Ureter (tissue), 1 donor: ENCODE measurements around the gene C16orf54. TPM values are rescaled to one million over a fixed set of nuclear protein-coding genes. Genes with fewer than 3 reads are reported as not detected.
A peak's percentile ranks its signal among the peaks of the same experiment; 100 is the strongest.
"Not testable (repeated sequence)": the region's sequence is repeated elsewhere in the genome, so short reads cannot be mapped to it uniquely, and the experiment has no call there.

Experiments
- DNase-seq: peaks from one replicate; pipeline ENCODE4 v3.0.0-alpha.2; 2020; ENCODE audit warnings: low spot score
- total RNA-seq: library from RNA; stranded (reverse); gene quantifications from one replicate; pipeline ENCODE4 v1.2.4, GENCODE V29; 2023
- donor health status: DM: yes; HTN: yes; CAD: no.

C16orf54 gene
- total RNA-seq, 1 donor from 2014 or later: 1.6 TPM

DNA sequence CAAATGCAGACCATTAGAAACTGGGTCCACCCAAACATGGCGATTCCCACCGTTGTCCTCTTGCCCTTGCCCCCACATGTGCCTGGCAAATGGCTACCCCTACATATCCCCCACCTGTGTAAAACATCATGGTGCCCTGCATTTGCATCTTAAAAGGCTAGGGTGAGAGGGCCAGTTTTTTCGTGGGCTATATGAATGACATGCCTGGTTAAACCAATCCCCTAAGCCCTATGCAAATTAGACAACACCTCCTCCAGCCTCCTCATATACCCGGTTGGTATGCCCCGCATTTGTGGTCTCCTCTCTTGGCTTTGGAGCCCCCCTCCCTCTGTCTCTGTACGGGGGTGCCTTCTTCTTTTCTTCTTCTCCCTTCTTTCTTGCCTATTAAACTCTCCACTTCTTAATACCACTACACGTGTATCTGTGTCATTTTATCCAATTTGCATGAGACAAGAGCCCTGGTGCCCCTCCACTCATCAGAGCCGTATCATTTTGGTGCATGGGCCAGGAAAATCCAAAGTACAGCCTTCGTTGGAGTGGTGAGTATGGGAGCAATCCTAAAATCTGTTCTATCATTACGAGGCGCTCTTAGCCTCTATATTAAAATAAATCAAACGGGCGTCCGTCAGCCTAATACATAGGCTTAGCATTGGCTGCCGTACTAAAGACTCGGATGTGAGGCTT, 36.7 kb downstream of the C16orf54 start:
- no peak for DNase-seq

DNA sequence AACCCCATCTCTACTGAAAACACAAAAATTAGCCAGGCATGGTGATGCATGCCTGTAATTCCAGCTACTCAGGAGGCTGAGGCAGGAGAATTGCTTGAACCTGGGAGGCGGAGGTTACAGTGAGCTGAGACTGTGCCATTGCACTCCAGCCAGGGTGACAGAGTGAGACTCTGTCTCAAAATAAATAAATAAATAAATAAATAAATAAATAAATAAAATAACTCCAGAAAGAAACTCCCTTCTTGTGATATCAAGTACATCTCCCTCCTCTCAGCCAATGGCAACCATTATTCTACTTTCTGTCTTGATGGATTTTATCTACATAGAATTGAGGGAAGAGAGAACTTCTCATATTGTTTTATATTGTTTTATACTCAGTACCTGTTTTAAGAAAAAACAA, 38.6 kb downstream of the C16orf54 start:
- not testable (repeated sequence) for DNase-seq

DNA sequence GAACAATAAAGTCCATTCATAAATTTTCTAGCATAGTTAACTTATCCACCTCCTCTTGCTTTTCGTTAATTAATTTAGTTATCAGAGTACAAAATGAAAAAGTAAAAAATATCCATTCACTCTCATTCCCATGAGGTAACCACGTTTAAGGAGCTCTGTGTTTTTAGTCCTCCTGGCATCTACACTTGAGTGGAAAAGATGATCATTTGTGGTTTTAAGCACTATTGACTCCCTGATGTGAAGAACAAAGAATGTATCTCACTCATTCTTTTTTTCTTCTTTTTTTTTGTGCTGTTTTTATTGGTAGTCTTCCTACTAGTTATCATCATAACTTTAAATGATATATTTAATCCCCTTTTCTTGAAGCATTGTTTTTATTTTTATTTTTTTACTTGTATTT, 40.8 kb downstream of the C16orf54 start:
- DNase-seq: no peak

DNA sequence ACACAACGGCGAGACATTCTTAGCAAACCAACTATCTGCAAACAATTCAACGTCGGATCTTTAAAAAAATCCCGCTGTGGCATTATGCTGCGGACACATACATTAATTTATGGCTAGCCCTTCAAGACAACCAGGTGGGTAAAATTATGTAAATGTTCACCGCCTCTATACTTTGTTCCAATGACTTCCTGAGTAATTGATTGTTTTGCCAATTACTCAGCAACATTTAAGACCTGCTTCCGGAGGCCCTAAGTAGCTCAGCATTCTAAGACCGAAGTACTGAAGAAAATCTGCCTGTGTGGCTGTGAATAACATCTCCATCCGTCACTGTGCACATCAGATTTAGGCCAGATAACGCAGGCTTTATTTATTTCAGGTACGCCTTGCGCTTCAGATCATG, 43.5 kb downstream of the C16orf54 start:
- no peak for DNase-seq

DNA sequence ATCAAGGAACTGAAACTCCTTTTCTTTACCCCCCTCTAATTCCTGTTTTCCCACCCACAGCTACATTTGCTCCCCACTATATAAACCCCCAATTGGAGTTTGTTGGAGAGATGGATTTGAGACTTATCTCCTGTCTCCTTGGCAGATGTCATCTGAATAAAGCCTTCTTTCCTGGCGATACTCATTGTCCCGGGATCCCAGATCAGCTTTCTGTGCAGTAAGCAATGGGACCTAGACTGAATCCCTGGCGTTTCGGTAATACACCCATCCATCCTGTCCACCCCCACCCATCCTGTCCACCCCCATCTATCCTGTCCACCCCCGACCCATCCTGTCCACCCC, 44.6 kb downstream of the C16orf54 start:
- no peak for DNase-seq

DNA sequence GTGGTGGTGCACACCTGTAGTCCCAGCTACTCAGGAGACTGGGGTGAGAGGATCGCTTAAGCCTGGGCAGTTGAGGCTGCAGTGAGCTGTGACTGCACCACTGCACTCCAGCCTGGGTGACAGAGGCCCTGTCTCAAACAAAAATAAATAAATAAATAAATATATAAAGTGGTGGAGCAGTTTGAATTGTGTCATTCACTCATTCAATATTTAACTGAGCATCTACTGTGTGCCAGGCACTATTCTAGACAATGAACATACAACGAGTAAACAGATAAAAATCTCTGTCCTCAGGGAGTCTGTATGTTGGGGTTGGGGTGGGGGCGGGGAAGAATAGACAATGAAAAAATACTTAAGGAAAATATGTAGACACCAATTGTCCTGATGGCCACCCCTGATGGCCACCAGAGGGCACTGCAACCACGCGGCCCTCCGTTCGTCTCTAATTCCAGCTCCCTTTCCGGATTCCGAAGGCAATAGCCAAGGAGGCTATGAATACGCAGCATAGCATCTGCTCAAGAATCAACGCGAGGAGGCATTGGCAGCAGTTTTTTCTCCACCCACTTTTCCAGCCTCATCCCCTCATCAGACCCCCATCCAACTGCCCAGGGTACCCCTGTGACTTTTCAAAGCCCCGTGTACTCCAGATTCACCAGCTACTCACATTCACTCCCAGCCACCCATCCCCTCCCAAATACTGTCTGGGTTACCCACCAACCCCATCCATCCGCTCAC, 45.4 kb downstream of the C16orf54 start:
- peak; percentile 80 for DNase-seq

DNA sequence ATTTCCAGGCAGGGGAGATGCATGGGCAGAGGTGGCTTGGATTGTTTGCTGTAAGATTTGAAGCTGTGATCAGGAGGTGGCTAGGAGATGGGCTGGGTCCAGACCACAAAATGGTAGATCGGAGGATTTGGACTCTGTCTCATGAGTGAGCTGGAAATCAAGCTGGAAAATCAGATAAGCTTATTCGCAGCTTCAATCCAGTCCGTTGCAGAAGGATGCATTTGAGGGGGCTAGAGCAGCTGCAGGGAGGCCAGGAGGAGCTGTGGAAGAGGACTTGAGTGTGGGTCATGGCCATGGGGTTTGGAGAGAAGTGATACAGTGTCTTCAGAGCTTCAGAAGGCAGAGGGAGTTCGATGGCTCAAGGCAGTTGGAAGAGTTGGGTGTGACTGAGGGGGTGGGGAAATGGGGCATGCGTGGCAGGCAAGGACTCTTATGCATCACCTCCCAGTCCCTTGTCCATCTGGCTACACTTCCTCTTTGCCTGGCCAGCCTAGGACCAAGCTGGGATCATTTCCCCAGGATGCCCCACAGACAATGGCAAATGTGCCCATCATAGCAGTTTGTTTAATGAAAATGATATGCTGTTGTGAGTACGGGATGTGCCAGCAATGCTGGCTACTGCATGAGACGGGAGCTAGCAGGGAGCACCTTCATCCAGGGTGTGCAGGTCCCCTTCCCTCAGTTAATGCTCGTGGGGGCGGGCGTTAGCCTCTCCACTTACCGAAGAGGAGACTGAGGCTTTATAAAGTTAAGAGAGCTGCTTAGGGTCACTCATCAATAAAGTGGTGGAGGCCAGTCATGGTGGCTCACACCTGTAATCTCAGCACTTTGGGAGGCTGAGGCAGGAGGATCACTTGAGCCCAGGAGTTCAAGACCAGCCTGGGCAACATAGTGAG, 46.2 kb downstream of the C16orf54 start:
- DNase-seq: no peak

DNA sequence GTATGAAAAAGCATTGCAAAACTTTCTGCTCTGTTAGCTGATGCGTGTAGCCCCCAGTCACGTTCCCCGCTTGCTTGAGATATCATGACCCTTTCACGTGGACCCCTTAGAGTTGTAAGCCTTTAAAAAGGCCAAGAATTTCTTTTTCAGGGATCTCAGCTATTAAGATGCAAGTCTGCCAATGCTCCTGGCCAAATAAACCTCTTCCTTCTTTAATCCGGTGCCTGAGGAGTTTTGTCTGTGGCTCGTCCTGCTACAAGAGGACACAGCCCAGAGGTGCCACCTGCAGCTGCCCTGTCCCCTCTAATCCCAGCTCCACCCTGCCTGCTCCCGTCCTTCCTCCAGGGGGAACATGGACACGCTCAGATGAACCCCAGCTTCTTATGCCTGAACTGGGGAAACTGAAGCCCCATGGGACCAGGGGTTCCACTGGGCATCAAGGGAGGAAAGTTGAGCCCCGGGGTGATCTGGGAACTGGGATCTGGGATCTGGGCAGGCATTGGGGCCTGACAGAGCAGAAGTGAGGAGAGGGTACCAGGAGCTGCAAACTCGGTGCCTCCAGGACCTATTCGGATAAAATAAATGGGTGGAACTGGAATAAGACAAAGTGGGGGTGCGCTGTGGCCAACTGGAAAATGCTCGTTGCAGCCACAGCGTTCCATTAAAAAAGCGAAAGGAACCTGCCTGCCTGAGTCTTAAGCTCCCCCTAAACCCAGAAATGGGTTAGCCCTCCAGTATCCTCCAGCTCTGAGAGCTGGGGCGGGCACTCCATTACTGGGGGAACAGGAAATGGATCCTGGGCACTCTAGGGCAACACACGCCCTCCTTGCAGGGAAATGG, 47.1 kb downstream of the C16orf54 start:
- DNase-seq: no peak

DNA sequence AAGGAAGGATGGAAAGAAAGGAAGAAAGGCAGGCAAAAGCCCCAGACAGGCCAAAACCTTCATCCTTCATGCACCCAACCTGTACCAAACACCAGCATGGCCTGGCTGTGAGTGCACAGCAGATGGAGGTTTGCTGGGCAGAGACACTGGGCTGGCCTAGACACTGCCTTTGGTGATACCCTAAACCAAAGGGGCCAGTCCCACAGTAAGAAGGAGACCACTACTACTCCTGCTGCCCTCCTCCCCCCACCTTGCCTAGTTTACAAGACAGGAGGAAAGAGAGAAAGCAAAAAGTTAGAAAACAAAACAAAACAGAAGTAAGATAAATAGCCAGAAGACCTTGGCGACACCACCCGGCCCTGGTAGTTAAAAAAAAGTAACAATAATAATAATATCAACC, 47.7 kb downstream of the C16orf54 start:
- DNase-seq: no peak

DNA sequence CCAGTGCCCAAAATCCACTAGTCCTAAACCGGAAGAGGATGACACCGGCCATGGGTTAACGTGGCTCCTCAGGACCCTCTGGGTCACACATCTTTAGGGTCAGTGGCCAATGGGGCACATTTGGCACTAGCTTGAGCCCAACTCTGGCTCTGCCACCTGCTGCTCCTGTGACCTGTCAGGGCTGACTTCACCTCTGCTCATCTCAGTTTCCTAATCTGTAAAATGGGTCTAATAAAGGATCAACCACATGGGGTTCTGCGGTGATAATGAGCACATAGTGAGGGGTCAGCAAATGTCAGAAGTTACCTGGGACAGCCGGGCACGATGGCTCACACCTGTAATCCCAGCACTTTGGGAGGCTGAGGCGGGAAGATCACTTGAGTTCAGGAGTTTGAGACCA, 48.4 kb downstream of the C16orf54 start:
- DNase-seq: no peak

DNA sequence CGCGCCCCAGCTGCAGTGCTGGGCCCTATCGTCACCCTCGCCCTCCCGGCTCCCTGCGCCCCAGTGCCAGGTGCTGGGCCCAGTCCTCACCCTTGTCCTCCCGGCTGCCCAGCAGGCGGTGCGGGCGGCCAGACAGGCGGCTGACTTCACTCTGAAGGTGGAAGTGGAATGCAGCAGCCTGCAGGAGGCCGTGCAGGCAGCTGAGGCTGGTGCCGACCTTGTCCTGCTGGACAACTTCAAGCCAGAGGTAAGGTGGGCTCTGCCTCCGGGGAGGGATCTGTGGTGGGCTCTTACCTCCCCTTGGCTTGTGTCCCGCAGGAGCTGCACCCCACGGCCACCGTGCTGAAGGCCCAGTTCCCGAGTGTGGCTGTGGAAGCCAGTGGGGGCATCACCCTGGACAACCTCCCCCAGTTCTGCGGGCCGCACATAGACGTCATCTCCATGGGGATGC, 48.9 kb downstream of the C16orf54 start:
- no peak for DNase-seq

DNA sequence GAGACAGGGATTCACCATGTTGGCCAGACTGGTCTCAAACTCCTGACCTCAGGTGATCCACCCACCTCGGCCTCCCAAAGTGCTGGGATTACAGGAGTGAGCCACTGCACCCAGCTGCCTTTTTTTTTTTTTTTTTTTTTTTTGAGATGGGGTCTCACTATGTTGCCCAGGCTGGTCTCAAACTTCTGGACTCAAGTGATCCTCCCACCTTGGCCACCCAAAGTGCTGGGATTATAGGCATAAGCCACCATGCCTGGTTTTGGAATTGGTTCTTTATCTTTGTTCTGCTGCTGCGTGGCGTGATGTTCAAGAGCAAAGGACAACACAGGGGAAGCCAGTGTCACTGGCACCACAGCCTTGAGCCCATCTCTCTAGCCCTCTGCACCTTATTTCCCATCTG, 50.1 kb downstream of the C16orf54 start:
- not testable (repeated sequence) for DNase-seq

DNA sequence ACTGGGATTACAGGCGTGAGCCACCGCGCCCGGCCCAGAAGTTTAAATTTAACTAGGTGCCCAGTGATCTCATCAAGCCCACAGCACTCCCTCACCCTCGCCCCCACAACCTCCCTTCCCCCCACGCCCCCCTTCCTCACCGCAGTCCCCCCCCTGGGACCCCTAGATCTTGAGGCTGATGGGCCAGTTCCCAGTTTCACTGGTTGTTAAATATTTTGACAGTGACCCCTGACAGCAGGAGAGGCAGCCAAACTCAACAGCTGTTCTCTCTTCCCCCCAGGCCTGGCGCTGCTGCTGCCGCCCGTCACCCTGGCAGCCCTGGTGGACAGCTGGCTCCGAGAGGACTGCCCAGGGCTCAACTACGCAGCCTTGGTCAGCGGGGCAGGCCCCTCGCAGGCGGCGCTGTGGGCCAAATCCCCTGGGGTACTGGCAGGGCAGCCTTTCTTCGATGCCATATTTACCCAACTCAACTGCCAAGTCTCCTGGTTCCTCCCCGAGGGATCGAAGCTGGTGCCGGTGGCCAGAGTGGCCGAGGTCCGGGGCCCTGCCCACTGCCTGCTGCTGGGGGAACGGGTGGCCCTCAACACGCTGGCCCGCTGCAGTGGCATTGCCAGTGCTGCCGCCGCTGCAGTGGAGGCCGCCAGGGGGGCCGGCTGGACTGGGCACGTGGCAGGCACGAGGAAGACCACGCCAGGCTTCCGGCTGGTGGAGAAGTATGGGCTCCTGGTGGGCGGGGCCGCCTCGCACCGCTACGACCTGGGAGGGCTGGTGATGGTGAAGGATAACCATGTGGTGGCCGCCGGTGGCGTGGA, 51.2 kb downstream of the C16orf54 start:
- no peak for DNase-seq

DNA sequence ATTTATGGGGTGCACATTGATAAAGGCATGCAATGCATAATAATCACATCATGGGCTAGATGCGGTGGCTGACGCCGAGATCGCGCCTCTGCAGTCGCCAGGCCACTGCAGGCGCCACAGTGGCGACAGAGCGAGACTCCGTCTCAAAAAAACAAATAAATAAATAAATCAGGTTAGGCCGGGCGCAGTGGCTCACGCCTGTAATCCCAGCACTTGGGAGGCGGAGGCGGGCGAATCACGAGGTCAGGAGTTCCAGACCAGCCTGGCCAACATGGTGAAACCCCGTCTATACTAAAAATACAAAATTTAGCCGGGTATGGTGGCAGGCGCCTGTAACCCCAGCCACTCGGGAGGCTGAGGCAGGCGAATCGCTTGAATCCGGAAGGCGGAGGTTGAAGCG, 53.2 kb downstream of the C16orf54 start:
- not testable (repeated sequence) for DNase-seq

Other genes with a start within 250 kb of the C16orf54 start
- gene NPIPB12, start 239.6 kb downstream of the C16orf54 start, total RNA-seq: 138 TPM
- gene SPN, start 82.7 kb downstream of the C16orf54 start, total RNA-seq: 4.2 TPM
- 24.7 TPM for gene QPRT, start 66.8 kb downstream of the C16orf54 start, total RNA-seq
- gene ZG16, start 32.3 kb upstream of the C16orf54 start, total RNA-seq: not detected
- 34.3 TPM for gene KIF22, start 44.8 kb upstream of the C16orf54 start, total RNA-seq
- gene MAZ, start 60.5 kb upstream of the C16orf54 start, total RNA-seq: 143 TPM
- 10.6 TPM for gene PRRT2, start 66.2 kb upstream of the C16orf54 start, total RNA-seq
- gene PAGR1, start 70.2 kb upstream of the C16orf54 start, total RNA-seq: 20.7 TPM
- gene MVP, start 74.5 kb upstream of the C16orf54 start, total RNA-seq: 158 TPM
- 71.4 TPM for gene CDIPT, start 117.2 kb upstream of the C16orf54 start, total RNA-seq
- 7.5 TPM for gene SEZ6L2, start 153.6 kb upstream of the C16orf54 start, total RNA-seq
- 1.2 TPM for gene ASPHD1, start 154.5 kb upstream of the C16orf54 start, total RNA-seq
- gene KCTD13, start 180.2 kb upstream of the C16orf54 start, total RNA-seq: 33.6 TPM
- gene TMEM219, start 216.1 kb upstream of the C16orf54 start, total RNA-seq: 131 TPM
- 45.1 TPM for gene TAOK2, start 227.9 kb upstream of the C16orf54 start, total RNA-seq
- 11.2 TPM for gene HIRIP3, start 249.6 kb upstream of the C16orf54 start, total RNA-seq